Stimulated activated CD4-positive, alpha-beta T cell treated with anti-CD3 and anti-CD28 coated beads, Interleukin-4, amount 100 ng/mL, for 24 hours (primary cell): ENCODE measurements around the gene SYNRG.

ENCODE experiments used
- DNase-seq: peaks from one replicate; pipeline ENCODE4 v3.0.0-alpha.2; 2020

SYNRG gene

DNA sequence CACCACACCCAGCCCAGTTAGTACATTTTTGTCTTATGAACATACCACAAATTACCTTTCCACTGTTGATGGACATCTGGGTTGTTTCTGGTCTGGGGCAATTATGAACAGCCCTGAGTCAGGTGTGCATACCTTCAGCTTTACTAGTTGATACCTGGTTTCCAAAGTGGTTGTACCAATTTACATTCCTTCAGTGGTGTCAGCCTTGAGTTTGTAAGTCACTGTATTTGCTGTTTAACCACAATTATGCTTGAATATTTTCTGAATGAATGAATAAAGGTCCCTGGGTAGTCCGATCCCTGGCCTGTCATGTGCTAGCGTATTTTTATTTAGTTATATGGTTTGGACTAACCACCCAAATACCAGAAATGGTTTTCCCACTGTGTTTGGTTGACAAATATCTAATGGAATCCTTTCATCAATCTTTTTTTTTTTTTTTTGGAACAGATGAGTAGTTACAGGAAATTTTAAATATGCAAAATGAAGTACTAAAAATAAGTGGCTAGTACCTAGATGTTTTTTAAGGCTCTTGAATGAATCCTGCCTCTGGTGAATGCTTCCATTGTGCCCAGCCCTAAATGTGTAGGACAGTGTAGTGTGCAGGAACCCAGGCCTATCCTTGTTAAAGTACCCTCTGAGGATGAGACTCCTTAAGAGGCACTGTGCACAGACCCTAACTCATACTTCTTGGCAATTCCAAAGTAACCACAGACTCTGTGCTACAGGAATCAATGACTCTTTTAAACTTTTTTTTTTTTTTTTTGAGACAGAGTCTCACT, 115.8 kb downstream of the SYNRG start:
- DNase-seq = no peak

DNA sequence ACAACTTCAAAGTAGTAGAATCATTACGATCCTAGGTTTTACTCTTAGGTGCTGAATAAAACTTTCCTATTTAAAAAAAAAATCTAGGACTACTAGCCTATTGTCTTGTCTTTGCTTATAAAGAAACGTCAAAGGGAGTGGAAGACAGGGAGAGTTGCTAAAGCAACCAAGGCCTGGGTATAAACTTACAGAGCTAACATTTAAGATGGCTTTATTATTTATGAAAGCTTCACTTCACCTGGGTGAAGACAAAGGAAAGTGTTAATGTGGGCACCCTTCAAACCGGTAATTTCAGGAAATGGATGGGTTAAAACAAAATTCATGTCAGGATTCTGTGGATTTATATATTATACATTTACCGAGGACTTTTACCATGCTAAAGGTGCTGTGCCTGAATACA, 117.1 kb downstream of the SYNRG start:
- no peak for DNase-seq

- DNase-seq = peak; percentile 24
Observed at GRCh38 chr17:37490638-37491614, 118.3 kb downstream of the SYNRG start.

- DNase-seq = peak; percentile 72
Observed at GRCh38 chr17:37490022-37490587, 119.1 kb downstream of the SYNRG start.

GRCh38 chr17:37489197-37490001, 119.8 kb downstream of the SYNRG start, which contains the start of gene DUSP14:
Gene DUSP14, plus strand, starts transcription at chr17:37489891. Its CDS starts 22,382 bp downstream, at chr17:37512273.
- DNase-seq = peak; percentile 79

DNA sequence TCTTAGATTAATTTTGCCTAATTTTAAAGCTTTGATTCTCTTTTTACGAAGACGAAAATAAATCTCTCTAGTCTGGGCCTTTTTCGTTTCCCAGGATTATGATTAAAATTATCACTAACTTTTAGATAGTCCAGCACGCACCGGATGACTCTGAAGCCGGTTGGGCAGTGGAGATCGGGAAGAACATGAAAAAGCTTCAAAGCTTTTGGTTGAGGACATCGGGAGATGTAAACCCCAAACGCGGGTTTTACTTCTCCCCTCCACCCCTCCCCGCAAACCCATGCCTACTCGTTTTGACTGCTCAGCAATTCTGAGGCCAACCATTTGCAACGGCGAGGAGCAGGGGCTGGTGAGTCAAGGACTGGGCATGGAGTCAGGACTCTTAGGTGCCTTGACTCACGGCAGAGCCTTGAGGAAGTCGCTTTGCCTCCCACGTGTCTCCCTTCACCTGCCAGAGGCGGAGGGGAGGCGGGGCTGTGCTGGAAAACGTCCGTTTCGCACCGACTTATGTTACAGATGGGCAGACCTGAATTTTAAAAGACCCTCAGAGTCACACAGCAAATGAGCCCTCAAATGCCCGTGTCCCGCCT, 120.5 kb downstream of the SYNRG start:
- peak; percentile 71 for DNase-seq

- DNase-seq = no peak
Observed at GRCh38 chr17:37488009-37488604, 121.1 kb downstream of the SYNRG start.

- DNase-seq = no peak
Observed at GRCh38 chr17:37485938-37486570, 123.2 kb downstream of the SYNRG start.

DNA sequence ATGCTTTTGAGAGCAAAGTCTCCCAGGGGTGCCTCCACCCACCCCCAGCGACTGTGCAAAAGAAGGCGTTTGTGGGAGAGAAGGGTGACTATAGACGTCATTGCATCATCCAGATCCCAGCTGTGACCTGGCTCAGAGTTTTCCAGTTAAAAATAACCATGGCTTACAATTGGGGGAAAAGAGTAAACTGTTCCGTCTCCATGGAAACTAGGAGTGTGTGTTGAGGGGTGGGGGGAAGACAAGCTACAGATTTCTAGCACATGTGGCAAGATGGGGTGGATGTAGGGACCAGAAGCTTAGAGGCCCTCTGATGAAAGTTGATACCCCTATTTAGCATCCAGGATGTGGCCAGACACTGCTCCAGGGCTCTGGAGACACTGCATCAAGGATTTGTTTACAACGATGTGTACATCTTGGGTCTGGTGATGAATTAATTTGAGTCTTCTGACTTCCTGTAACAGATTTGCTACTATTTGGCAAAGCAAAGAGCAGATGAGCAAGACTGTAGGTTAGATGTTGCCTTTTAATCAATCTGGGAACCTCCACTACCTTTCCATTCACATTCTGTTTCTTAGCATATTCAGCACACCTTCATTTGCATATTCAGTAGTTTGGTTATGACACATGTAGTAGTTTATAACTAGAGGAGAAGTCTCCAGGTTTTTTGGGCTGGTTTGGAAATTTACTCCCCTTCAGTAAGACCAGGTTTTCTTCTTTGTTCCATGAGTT, 125.7 kb downstream of the SYNRG start:
- DNase-seq = no peak

DNA sequence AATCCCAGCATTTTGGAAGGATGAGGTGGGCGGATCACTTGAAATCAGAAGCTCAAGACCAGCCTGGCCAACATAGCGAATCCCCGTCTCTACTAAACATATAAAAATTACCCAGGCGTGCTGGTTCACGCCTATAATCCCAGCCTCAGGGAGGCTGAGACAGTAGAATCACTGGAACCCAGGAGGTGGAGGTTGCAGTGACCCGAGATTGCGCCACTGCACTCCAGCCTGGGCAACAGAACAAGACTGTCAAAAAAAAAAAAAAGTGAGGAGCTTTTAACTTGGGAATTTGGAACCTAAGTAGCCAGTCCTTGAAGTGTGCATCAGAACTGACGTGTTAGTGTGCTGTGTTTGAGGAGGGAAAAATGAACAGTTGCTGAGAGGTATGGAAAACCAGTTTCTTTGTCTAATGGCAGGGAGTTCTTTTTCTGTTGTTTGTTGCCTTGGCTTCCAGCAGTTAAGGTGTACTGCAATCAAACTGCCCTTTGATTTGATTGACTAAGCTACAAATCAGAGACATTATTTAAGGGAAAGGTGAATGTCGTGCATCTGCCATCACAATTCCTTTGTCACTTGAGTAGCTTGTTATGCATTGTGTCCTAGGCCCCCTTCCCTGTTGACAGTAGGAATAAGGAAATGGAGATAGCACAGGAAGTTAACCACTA, 128.1 kb downstream of the SYNRG start:
- no peak for DNase-seq

- no peak for DNase-seq
Observed at GRCh38 chr17:37480427-37480826, 128.8 kb downstream of the SYNRG start.

DNA sequence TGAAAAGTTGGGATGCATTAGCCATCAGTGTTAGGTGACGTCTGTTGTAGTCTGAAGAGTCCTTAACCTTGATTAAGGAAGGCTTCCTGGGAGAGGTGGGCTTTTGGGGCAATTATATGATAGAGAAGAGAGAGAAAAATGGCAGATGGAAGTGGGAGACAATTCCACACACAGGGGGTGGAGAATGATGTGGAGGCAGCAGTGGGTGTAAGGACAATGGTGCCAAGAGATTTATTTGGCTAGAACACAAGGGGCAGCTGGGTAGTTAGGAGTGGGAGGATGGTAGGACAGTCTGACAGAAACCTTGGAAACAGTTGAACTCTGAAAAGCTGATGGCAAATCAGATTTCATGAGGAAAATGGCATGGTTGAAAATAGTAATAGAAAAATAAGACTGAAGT, 130.2 kb downstream of the SYNRG start:
- no peak for DNase-seq

DNA sequence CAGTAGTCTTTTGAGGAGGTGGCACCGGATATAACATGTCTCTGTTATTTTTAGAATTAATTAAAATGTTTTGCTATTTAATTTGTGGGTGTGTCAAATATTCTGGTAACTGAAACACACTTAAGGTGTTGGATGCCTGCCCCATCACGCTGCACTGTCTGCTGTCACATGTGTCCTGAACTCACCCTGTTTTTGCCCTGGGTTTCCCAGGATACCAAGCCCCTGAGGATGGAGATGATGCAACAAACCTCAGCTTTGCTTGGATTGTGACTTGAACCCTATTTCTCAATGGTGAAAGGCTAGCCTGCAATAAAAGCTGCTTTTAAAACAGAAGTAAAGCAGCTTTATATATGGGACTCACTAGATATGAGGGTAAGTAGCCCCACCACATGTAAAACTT, 131.0 kb downstream of the SYNRG start:
- DNase-seq = no peak

DNA sequence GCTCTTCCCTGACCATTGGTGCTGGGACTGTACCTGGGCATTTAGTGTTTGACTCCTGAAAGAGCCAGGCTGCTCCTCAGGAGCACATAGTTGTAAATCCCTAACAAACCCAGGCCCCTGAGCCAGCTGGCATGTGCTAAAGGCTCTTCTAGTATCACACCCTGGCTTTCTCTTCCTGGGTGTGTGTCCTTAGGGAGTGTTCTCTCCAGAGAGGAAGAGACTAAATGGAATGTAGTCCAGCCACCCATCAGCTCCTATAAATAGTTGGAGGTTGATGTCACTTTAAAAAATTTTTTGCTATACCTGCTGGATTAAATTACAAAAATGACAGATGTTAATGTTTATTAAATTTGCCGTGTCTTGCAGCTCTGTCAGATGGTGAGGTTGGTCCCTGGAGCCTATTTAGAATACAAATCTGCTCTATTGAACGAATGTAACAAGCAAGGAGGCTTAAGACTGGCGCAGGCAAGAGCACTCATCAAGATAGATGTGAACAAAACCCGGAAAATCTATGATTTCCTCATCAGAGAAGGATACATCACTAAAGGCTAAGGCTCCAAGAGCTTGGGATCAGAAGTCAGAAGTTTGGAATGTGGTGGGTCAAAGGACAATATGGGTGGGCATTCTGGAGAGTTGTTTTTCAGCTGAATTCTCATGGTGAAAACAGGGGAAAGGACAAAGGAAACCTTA, 132.6 kb downstream of the SYNRG start:
- DNase-seq = no peak

GRCh38 chr17:37475731-37476420, 133.3 kb downstream of the SYNRG start:
- DNase-seq = no peak

DNA sequence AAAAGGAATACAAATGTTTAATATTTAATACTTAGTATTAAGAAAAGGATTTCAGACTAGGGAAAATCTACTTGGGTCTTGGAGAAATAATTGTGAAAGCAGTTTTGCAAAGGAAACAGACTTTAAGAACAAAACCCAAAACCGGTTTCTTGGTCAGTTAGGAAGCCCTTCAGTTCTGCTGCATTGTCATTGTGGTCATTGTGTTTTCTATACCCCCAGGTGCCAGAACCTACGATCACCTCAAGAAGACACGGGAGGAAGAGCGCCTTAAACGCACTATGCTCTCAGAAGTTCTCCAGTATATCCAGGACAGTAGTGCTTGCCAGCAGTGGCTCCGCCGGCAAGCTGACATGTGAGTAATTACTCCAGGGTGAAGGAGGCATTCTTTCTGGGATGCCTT, 139.0 kb downstream of the SYNRG start:
- no peak for DNase-seq

DNA sequence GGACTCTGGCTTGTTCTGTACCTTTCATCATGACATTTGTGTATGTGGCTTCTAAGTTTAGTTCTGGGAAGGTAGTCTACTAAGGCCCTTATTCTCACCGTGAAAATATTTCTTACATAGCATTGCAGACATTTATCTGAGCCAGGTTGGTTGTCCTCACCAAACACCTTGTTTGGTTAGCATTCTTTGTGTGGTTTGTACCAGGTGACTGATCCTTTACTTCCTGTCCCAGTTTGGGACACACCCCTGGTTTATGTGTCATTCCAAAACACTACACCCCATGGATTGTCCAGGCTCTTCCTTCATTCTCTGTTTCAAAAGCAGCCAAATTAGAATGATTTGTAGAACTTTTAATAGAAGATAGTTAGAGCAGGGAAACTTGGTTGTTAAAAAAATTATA, 142.7 kb downstream of the SYNRG start:
- no peak for DNase-seq

DNA sequence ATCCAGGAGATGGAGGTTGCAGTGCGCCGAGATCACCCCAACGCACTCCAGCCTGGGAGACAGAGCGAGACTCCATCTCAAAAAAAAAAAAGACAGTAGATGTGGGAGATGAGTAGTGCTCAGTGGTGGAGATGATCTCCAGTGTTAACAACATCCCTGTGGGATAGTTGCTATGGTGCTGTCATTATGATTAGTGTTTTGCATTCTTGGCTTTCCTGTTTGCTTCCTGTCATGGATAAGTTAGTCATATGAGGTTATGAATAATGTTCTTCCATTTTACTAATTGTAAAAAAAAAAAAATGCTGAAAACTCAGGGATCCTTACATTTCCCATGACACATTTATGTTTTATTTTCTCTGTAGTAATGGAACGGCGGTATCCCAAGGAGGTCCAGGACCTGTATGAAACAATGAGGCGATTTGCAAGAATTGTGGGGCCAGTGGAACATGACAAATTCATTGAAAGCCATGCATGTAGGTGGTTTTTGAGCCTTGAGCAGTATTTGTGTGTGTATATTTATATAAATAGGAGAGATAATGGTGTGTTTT, 144.1 kb downstream of the SYNRG start:
- no peak for DNase-seq
